MM.1S (cell line): ENCODE measurements around the gene FBXW7.

Experiments used
- DNase-seq: peaks from one replicate; pipeline ENCODE4 v3.0.0-alpha.2; 2015
- H2AFZ ChIP-seq: fragments of 300-600 bp; sonication (generic); 2 replicates; pipeline ENCODE4 v1.6.0; 2016; ENCODE audit warnings: antibody characterized with exemption, low read length
- H3F3A ChIP-seq: fragments of 300-600 bp; sonication (generic); 2 replicates; pipeline ENCODE4 v1.6.1; 2016; ENCODE audit warnings: mild to moderate bottlenecking, antibody characterized with exemption, low read length, moderate library complexity, mixed read lengths; ENCODE audit not compliant: insufficient read depth
- H3K27ac ChIP-seq: fragments of 300-600 bp; sonication (generic); 2 replicates; pipeline ENCODE4 v1.5.1; 2016; ENCODE audit warnings: mild to moderate bottlenecking, low read length
- H3K27me3 ChIP-seq: fragments of 300-600 bp; sonication (generic); replicated peaks from 2 replicates; pipeline ENCODE4 v1.6.0; 2016; ENCODE audit warnings: low read length; ENCODE audit not compliant: insufficient read depth
- H3K36me3 ChIP-seq: fragments of 300-600 bp; sonication (generic); replicated peaks from 2 replicates; pipeline ENCODE4 v1.6.1; 2016; ENCODE audit warnings: mild to moderate bottlenecking, low read length, mixed read lengths; ENCODE audit not compliant: insufficient read depth
- H3K4me1 ChIP-seq: fragments of 300-600 bp; sonication (generic); 2 replicates; pipeline ENCODE4 v1.6.1; 2016; ENCODE audit warnings: low read length, mixed read lengths
- H3K4me2 ChIP-seq: fragments of 300-600 bp; sonication (generic); 2 replicates; pipeline ENCODE4 v1.6.0; 2016; ENCODE audit warnings: low read depth, low read length
- H3K4me3 ChIP-seq: fragments of 300-600 bp; sonication (generic); 2 replicates; pipeline ENCODE4 v1.5.1; 2016; ENCODE audit warnings: low read length, mixed read lengths
- H3K79me2 ChIP-seq: fragments of 300-600 bp; sonication (generic); 2 replicates; pipeline ENCODE4 v1.6.1; 2016; ENCODE audit warnings: mixed run types, low read length, mixed read lengths
- H3K9ac ChIP-seq: fragments of 300-600 bp; sonication (generic); 2 replicates; pipeline ENCODE4 v1.6.1; 2016; ENCODE audit warnings: low read length, mixed read lengths
- H3K9me2 ChIP-seq: fragments of 300-600 bp; sonication (generic); replicated peaks from 2 replicates; pipeline ENCODE4 v1.6.1; 2016; ENCODE audit warnings: mild to moderate bottlenecking, low read length, mixed read lengths; ENCODE audit not compliant: insufficient read depth
- H3K9me3 ChIP-seq: fragments of 300-600 bp; sonication (generic); replicated peaks from 2 replicates; pipeline ENCODE4 v1.6.1; 2016; ENCODE audit warnings: mild to moderate bottlenecking, low read length, mixed read lengths; ENCODE audit not compliant: insufficient read depth
- H4K20me1 ChIP-seq: fragments of 300-600 bp; sonication (generic); 2 replicates; pipeline ENCODE4 v1.6.1; 2016; ENCODE audit warnings: mild to moderate bottlenecking, low read length, moderate library complexity, mixed read lengths; ENCODE audit not compliant: insufficient read depth
- EZH2 ChIP-seq: fragments of 300-600 bp; sonication (generic); optimal IDR thresholded peaks from 2 replicates; pipeline ENCODE3; 2017; ENCODE audit warnings: low read depth, mild to moderate bottlenecking, antibody characterized with exemption, low read length, mixed read lengths
- EZH2phosphoT487 ChIP-seq: fragments of 300-600 bp; sonication (generic); IDR thresholded peaks from 2 replicates; pipeline ENCODE4 v1.6.1; 2018; ENCODE audit warnings: antibody characterized with exemption, low read length
- TF ChIP-seq, protein P1 (sequence below): fragments of 300-600 bp; sonication (generic); IDR thresholded peaks from 2 replicates; pipeline ENCODE4 v1.5.1; 2016; ENCODE audit warnings: antibody characterized with exemption, low read length, mixed read lengths

Gene FBXW7

DNA sequence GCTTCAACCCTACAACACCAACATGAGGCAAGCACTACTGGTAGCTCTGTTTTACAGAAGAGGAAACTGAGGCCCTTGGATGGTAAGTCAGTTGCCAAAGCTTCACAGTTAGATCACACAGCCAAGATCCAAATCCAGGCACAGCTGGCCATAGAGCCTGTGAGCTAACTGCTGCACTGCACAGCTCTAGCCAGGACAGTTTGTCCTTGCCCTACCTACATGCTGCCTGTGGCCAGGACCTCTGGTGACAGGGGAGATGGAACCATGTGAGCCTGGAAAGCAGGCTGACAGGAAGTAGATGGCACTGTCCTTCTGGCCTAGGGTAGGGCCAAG is 257.8 kb downstream of the FBXW7 start:
- no peaks in the 10 kb centered on the region for H3K4me1 ChIP-seq

DNA sequence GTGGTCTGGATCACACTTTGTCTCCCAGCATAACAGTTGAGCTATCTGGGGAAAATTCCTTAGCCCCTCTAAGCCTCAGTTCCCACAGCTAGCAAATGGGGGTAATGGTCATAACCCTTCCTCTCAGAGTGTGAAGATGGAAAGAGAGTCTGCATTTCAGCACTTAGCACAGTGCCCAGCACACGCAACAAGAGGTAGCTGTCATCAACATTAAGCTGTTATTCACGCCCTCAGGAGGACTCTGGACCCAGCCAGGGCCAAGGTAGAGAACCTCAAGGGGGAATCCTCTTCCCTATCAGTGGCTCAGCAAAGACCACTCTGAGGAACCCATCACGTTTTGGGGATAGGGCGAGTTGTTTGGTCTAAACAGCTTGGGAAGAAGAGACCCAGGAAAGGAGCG is 258.6 kb downstream of the FBXW7 start:
- TF ChIP-seq EZH2 (no peak), EZH2phosphoT487 (no peak)
- TF ChIP-seq, protein P1, sequence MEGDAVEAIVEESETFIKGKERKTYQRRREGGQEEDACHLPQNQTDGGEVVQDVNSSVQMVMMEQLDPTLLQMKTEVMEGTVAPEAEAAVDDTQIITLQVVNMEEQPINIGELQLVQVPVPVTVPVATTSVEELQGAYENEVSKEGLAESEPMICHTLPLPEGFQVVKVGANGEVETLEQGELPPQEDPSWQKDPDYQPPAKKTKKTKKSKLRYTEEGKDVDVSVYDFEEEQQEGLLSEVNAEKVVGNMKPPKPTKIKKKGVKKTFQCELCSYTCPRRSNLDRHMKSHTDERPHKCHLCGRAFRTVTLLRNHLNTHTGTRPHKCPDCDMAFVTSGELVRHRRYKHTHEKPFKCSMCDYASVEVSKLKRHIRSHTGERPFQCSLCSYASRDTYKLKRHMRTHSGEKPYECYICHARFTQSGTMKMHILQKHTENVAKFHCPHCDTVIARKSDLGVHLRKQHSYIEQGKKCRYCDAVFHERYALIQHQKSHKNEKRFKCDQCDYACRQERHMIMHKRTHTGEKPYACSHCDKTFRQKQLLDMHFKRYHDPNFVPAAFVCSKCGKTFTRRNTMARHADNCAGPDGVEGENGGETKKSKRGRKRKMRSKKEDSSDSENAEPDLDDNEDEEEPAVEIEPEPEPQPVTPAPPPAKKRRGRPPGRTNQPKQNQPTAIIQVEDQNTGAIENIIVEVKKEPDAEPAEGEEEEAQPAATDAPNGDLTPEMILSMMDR, result no peak
- Histone ChIP-seq H3F3A (no peaks in the 10 kb centered on the region), H3K9me2 (no peaks in the 10 kb centered on the region), H2AFZ (no peak overlapping the region), H3K27me3 (no peaks in the 10 kb centered on the region), H4K20me1 (no peaks in the 10 kb centered on the region), H3K36me3 (no peaks in the 10 kb centered on the region), H3K4me3 (no peak overlapping the region), H3K4me2 (no peak overlapping the region), H3K79me2 (no peaks in the 10 kb centered on the region), H3K9me3 (no peaks in the 10 kb centered on the region), H3K9ac (no peak overlapping the region), H3K4me1 (no peaks in the 10 kb centered on the region), H3K27ac (no peak overlapping the region)
- DNase-seq, result no peak

More for the DNA sequence above, 257.8 kb downstream of the FBXW7 start:
- Histone ChIP-seq H3K4me2 (no peak overlapping the region), H3F3A (no peaks in the 10 kb centered on the region), H3K27ac (no peak overlapping the region), H4K20me1 (no peaks in the 10 kb centered on the region), H3K9me3 (no peaks in the 10 kb centered on the region), H3K9me2 (no peaks in the 10 kb centered on the region), H3K36me3 (no peaks in the 10 kb centered on the region), H3K79me2 (no peaks in the 10 kb centered on the region), H3K27me3 (no peaks in the 10 kb centered on the region), H3K9ac (no peak overlapping the region), H3K4me3 (no peak overlapping the region), H2AFZ (no peak overlapping the region)
- DNase-seq, result no peak
- TF ChIP-seq EZH2phosphoT487 (no peak), EZH2 (no peak)
- TF ChIP-seq, protein P1, result no peak

DNA sequence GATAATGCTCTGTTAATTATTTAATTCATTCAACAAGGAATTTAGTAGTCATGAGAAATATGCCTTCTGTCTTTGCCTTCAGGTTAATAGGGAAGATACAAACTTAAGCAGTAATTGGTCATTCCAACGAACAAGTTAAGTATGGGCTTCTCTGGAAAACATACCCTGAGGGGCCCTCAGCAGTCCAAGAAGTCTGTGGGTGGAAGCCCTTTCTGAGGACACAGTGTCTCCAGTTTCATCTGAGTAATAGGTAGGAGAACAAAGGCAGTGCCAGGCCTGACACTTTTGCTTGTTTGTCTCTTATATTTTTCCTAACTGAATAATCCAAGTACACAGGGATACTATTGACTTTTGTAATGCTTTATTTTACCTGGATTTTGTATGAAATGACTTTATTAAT is 262.5 kb downstream of the FBXW7 start:
- TF ChIP-seq EZH2phosphoT487 (no peak), EZH2 (no peak)
- TF ChIP-seq, protein P1, result no peak
- Histone ChIP-seq H3K9me2 (no peaks in the 10 kb centered on the region), H3K4me2 (no peak overlapping the region), H3K4me1 (no peaks in the 10 kb centered on the region), H3K27ac (no peak overlapping the region), H3F3A (no peaks in the 10 kb centered on the region), H3K36me3 (no peaks in the 10 kb centered on the region), H2AFZ (no peak overlapping the region), H4K20me1 (no peaks in the 10 kb centered on the region), H3K79me2 (no peaks in the 10 kb centered on the region), H3K9ac (no peak overlapping the region), H3K9me3 (no peaks in the 10 kb centered on the region), H3K4me3 (no peak overlapping the region), H3K27me3 (no peaks in the 10 kb centered on the region)
- DNase-seq, result no peak
